Smooth muscle cell of the brain vasculature (primary cell): ENCODE measurements around the gene BICD1.
A peak's percentile ranks its signal among the peaks of the same experiment; 100 is the strongest.

Source experiments
- DNase-seq: peaks from one replicate; pipeline ENCODE4 v3.0.0-alpha.2; 2012; ENCODE audit warnings: low read depth, low spot score

BICD1 gene

GRCh38 chr12:32343496-32343895 lies 236.8 kb downstream of the BICD1 start:
- DNase-seq = no peak

GRCh38 chr12:32344047-32344446 lies 237.4 kb downstream of the BICD1 start:
- DNase-seq = no peak

- DNase-seq = no peak
Measured at GRCh38 chr12:32353540-32353939, 246.9 kb downstream of the BICD1 start.

- DNase-seq = no peak
Measured at GRCh38 chr12:32357601-32358249, 251.1 kb downstream of the BICD1 start.

- DNase-seq = no peak
Measured at GRCh38 chr12:32360956-32361355, 254.3 kb downstream of the BICD1 start.

GRCh38 chr12:32362892-32363291 lies 256.2 kb downstream of the BICD1 start:
- DNase-seq = no peak

GRCh38 chr12:32365473-32366064 lies 258.9 kb downstream of the BICD1 start:
- DNase-seq = peak; percentile 45

GRCh38 chr12:32366714-32367113 lies 260.1 kb downstream of the BICD1 start:
- no peak for DNase-seq

GRCh38 chr12:32367381-32367780 lies 260.7 kb downstream of the BICD1 start:
- DNase-seq = no peak

GRCh38 chr12:32369202-32369601 lies 262.6 kb downstream of the BICD1 start:
- DNase-seq = no peak

- DNase-seq = no peak
Measured at GRCh38 chr12:32377344-32378055, 270.9 kb downstream of the BICD1 start.

GRCh38 chr12:32379213-32379612 lies 272.6 kb downstream of the BICD1 start:
- no peak for DNase-seq

- DNase-seq = no peak
Measured at GRCh38 chr12:32379667-32380066, 273.0 kb downstream of the BICD1 start.

GRCh38 chr12:32382226-32382625 lies 275.6 kb downstream of the BICD1 start:
- no peak for DNase-seq

- no peak for DNase-seq
Measured at GRCh38 chr12:32390572-32391219, 284.0 kb downstream of the BICD1 start.

GRCh38 chr12:32395026-32395425 lies 288.4 kb downstream of the BICD1 start:
- DNase-seq = no peak

GRCh38 chr12:32397696-32398095 lies 291.0 kb downstream of the BICD1 start:
- no peak for DNase-seq

GRCh38 chr12:32398181-32398580 lies 291.5 kb downstream of the BICD1 start:
- no peak for DNase-seq

- no peak for DNase-seq
Measured at GRCh38 chr12:32398816-32399369, 292.2 kb downstream of the BICD1 start.

GRCh38 chr12:32399370-32400113 lies 292.9 kb downstream of the BICD1 start, which contains the start of gene FGD4:
FGD4 (plus strand) TSS chr12:32399558.
- peak; percentile 43 for DNase-seq

- no peak for DNase-seq
Measured at GRCh38 chr12:32400114-32400672, 293.5 kb downstream of the BICD1 start.
